Suprapubic skin (tissue), 4 donors: Measurements from ENCODE around the gene BCKDK. TPM values are rescaled to one million over a fixed set of nuclear protein-coding genes. Genes with fewer than 3 reads are reported as not detected.

Experiments
- DNase-seq, 2 donors: peaks; one replicate each; pipeline ENCODE4 v3.0.0-alpha.2; 2019; ENCODE audit warnings: low spot score in 2 of 2
- H3K27ac ChIP-seq: fragments of 200-600 bp; sonication (generic); one replicate; pipeline ENCODE4 v1.5.1; 2019
- H3K27me3 ChIP-seq: fragments of 200-600 bp; sonication (generic); one replicate; pipeline ENCODE4 v1.5.1; 2019
- H3K36me3 ChIP-seq: fragments of 200-600 bp; sonication (generic); one replicate; pipeline ENCODE4 v1.5.1; 2019
- H3K4me1 ChIP-seq: fragments of 200-600 bp; sonication (generic); one replicate; pipeline ENCODE4 v1.5.1; 2019
- H3K4me3 ChIP-seq: fragments of 200-600 bp; sonication (generic); one replicate; pipeline ENCODE4 v1.5.1; 2019; ENCODE audit warnings: mild to moderate bottlenecking
- H3K9me3 ChIP-seq: fragments of 200-600 bp; sonication (generic); one replicate; pipeline ENCODE4 v1.5.1; 2019
- CTCF ChIP-seq, 2 donors: fragments of 200-600 bp in 1 of 2; fragments of 450-650 bp in 1 of 2; sonication (generic) in 1 of 2; IDR thresholded peaks; one replicate each; pipeline ENCODE4 v1.5.1; 2016 to 2019; ENCODE audit warnings: antibody characterized with exemption in 2 of 2, mild to moderate bottlenecking in 1 of 2, moderate library complexity in 1 of 2
- EP300 ChIP-seq: sonication (generic); formaldehyde crosslinking; IDR thresholded peaks from one replicate; pipeline ENCODE4 v1.6.1; 2017; ENCODE audit warnings: antibody characterized with exemption
- POLR2A ChIP-seq, 2 donors: fragments of 450-650 bp; IDR thresholded peaks; one replicate each; pipeline ENCODE4 v1.6.1; 2017; ENCODE audit warnings: antibody characterized with exemption in 2 of 2, mild to moderate bottlenecking in 2 of 2, moderate library complexity in 2 of 2
- POLR2AphosphoS5 ChIP-seq, 3 donors: sonication (generic); formaldehyde crosslinking; IDR thresholded peaks; one replicate each; pipeline ENCODE4 v1.6.1; 2017; ENCODE audit warnings: antibody characterized with exemption in 3 of 3
- WGBS: methylation state at CpG from one replicate; pipeline ENCODE4 v1.1.5; 2018; 5-methylcytosine and 5-hydroxymethylcytosine counted together
- total RNA-seq, 4 donors: library from RNA; depleted of rRNA; stranded (reverse); fragments of >200 nt; gene quantifications; one replicate each; pipeline ENCODE4 v1.1.0, GENCODE V29; 2016

BCKDK gene
- total RNA-seq, 4 donors from 2014 or later: 51.0 to 63.2 (median 58.2) TPM

GRCh38 chr16:31157136-31157535 is 49.0 kb downstream of the BCKDK start:
- Histone ChIP-seq H3K4me3 (no peak overlapping the region), H3K9me3 (no peaks in the 10 kb centered on the region), H3K36me3 (no peaks in the 10 kb centered on the region), H3K27ac (no peak overlapping the region), H3K27me3 (no peaks in the 10 kb centered on the region), H3K4me1 (no peaks in the 10 kb centered on the region)
- no peak for DNase-seq
- TF ChIP-seq EP300 (no peak), POLR2AphosphoS5 (IDR thresholded peaks at IDR 0.05) (no peak), CTCF (IDR thresholded peaks at IDR 0.05) (no peak), POLR2A (IDR thresholded peaks at IDR 0.05) (no peak)
- 39% methylated on average over 8 of the region's 8 CpGs for WGBS

Other genes starting within 250 kb of the BCKDK start
- 10 to 100 TPM; 32.3 to 47.2 (median 43.9) TPM for gene BCL7C, start 214.3 kb upstream of the BCKDK start, total RNA-seq
- 1 to 10 TPM in 1 of 4 donors, under 1 TPM in 3; 0.30 to 1.3 (median 0.71) TPM for gene CTF1, start 211.8 kb upstream of the BCKDK start, total RNA-seq
- 10 to 100 TPM; 21.7 to 28.7 (median 24.5) TPM for gene FBXL19, start 184.8 kb upstream of the BCKDK start, total RNA-seq
- gene ORAI3, start 159.3 kb upstream of the BCKDK start, total RNA-seq: 10 to 100 TPM; 25.7 to 41.0 (median 32.7) TPM
- 10 to 100 TPM; 12.5 to 14.7 (median 13.7) TPM for gene SETD1A, start 150.6 kb upstream of the BCKDK start, total RNA-seq
- gene HSD3B7, start 123.2 kb upstream of the BCKDK start, total RNA-seq: 10 to 100 TPM; 13.2 to 20.8 (median 16.0) TPM
- 1 to 10 TPM in 2 of 4 donors, under 1 TPM in 2; 0.55 to 3.5 (median 2.0) TPM for gene STX1B, start 97.7 kb upstream of the BCKDK start, total RNA-seq
- gene STX4, start 74.8 kb upstream of the BCKDK start, total RNA-seq: 100 to 1,000 TPM in 1 of 4 donors, 10 to 100 TPM in 3; 32.5 to 118 (median 47.8) TPM
- 10 to 100 TPM in 3 of 4 donors, 1 to 10 TPM in 1; 9.0 to 15.9 (median 12.6) TPM for gene ZNF668, start 34.1 kb upstream of the BCKDK start, total RNA-seq
- gene ZNF646, start 34.0 kb upstream of the BCKDK start, total RNA-seq: 10 to 100 TPM; 19.2 to 31.7 (median 26.8) TPM
- gene PRSS53, start 19.4 kb upstream of the BCKDK start, total RNA-seq: 1 to 10 TPM; 2.0 to 10.0 (median 5.1) TPM
- gene VKORC1, start 13.6 kb upstream of the BCKDK start, total RNA-seq: 10 to 100 TPM; 53.8 to 79.3 (median 68.0) TPM
- 100 to 1,000 TPM in 1 of 4 donors, 10 to 100 TPM in 3; 62.3 to 100 (median 69.8) TPM for gene KAT8, start 9.3 kb downstream of the BCKDK start, total RNA-seq
- 100 to 1,000 TPM in 3 of 4 donors, 10 to 100 TPM in 1; 46.3 to 168 (median 140) TPM for gene PRSS8, start 27.3 kb downstream of the BCKDK start, total RNA-seq
- 10 to 100 TPM in 2 of 4 donors, 1 to 10 TPM in 2; 2.2 to 17.8 (median 8.4) TPM for gene PRSS36, start 41.7 kb downstream of the BCKDK start, total RNA-seq
- gene FUS, start 71.8 kb downstream of the BCKDK start, total RNA-seq: 100 to 1,000 TPM in 1 of 4 donors, 10 to 100 TPM in 3; 52.5 to 121 (median 58.9) TPM
- gene PYCARD, start 94.4 kb downstream of the BCKDK start, total RNA-seq: 100 to 1,000 TPM in 3 of 4 donors, 10 to 100 TPM in 1; 43.8 to 162 (median 121) TPM
- under 1 TPM in 2 of 4 donors, not detected in 2; 0.15 to 0.17 TPM for gene TRIM72, start 105.7 kb downstream of the BCKDK start, total RNA-seq
- gene PYDC1, start 108.7 kb downstream of the BCKDK start, total RNA-seq: 10 to 100 TPM in 2 of 4 donors, 1 to 10 TPM in 1, not detected in 1; 4.2 to 17.7 (median 13.8) TPM
- 10 to 100 TPM in 1 of 4 donors, 1 to 10 TPM in 2, under 1 TPM in 1; 0.98 to 14.4 (median 3.8) TPM for gene ITGAM, start 151.6 kb downstream of the BCKDK start, total RNA-seq
- gene ITGAX, start 246.8 kb downstream of the BCKDK start, total RNA-seq: 1 to 10 TPM in 3 of 4 donors, not detected in 1; 1.1 to 2.0 (median 1.2) TPM